Epithelial cell of proximal tubule (primary cell): ENCODE results near the gene CBFB. TPM values are rescaled to one million over a fixed set of nuclear protein-coding genes. Genes with fewer than 3 reads are reported as not detected.
A peak's percentile ranks its signal among the peaks of the same experiment; 100 is the strongest.

Experiments used
- DNase-seq: peaks from one replicate; pipeline ENCODE4 v3.0.0-alpha.2; 2011; ENCODE audit warnings: low read depth
- H3K4me3 ChIP-seq: 2 replicates; pipeline ENCODE4 v1.5.1; 2011; ENCODE audit warnings: low read depth, mild to moderate bottlenecking, low read length
- CTCF ChIP-seq: conservative IDR thresholded peaks from 2 replicates; pipeline ENCODE4 v1.5.1; 2012; ENCODE audit warnings: low read depth, mild to moderate bottlenecking, low read length
- total RNA-seq: library from RNA; depleted of rRNA; stranded (reverse); fragments of >200 nt; gene quantifications from 2 replicates; pipeline ENCODE4 v1.2.3, GENCODE V29; 2015

Gene CBFB
- total RNA-seq, 1 donor from 2014 or later = 178 TPM

- no peak for TF ChIP-seq CTCF
- no peak overlapping the region for H3K4me3 ChIP-seq
- DNase-seq = peak; percentile 76
Measured at GRCh38 chr16:67055712-67056487, 27.0 kb downstream of the CBFB start.

- no peak for DNase-seq
- no peak overlapping the region for H3K4me3 ChIP-seq
- no peak for TF ChIP-seq CTCF
Measured at GRCh38 chr16:67063008-67063407, 34.1 kb downstream of the CBFB start.

GRCh38 chr16:67068212-67068753 is 39.3 kb downstream of the CBFB start:
- H3K4me3 ChIP-seq = no peak overlapping the region
- DNase-seq = no peak
- TF ChIP-seq CTCF = no peak

GRCh38 chr16:67071476-67072048 is 42.6 kb downstream of the CBFB start:
- TF ChIP-seq CTCF = no peak
- no peak for DNase-seq
- no peak overlapping the region for H3K4me3 ChIP-seq

- H3K4me3 ChIP-seq = no peak overlapping the region
- no peak for DNase-seq
- TF ChIP-seq CTCF = no peak
Measured at GRCh38 chr16:67075331-67075730, 46.4 kb downstream of the CBFB start.

- DNase-seq = no peak
- H3K4me3 ChIP-seq = no peak overlapping the region
- no peak for TF ChIP-seq CTCF
Measured at GRCh38 chr16:67077871-67078270, 48.9 kb downstream of the CBFB start.
